NCI-H2227 treated with DMSO at 0.1 percent for 48 hours (cell line): ENCODE results near the gene CFAP92.

Experiments
- DNase-seq: peaks from one replicate; lab custom pipeline; 2025; lab: John Stamatoyannopoulos, UW

Gene CFAP92

GRCh38 chr3:128863560-128863959 is 130.3 kb downstream of the CFAP92 start:
- DNase-seq, result no peak

GRCh38 chr3:128861491-128861890 is 132.4 kb downstream of the CFAP92 start:
- DNase-seq, result no peak
